Inflammatory macrophage (primary cell): ENCODE data around the gene TRPM5.

Source experiments
- DNase-seq, 2 donors: peaks; one replicate each; pipeline ENCODE4 v3.0.0-alpha.2; 2020 to 2022

The TRPM5 gene

GRCh38 chr11:2452321-2453012 lies 8.2 kb upstream of the TRPM5 start:
- no peak for DNase-seq

GRCh38 chr11:2451916-2452315 lies 7.6 kb upstream of the TRPM5 start:
- no peak for DNase-seq

GRCh38 chr11:2451336-2451735 lies 7.0 kb upstream of the TRPM5 start:
- no peak for DNase-seq

GRCh38 chr11:2450321-2451041 lies 6.2 kb upstream of the TRPM5 start:
- no peak for DNase-seq

GRCh38 chr11:2449548-2450320 lies 5.4 kb upstream of the TRPM5 start:
- DNase-seq = no peak

- no peak for DNase-seq
Observed at GRCh38 chr11:2448661-2449547, 4.6 kb upstream of the TRPM5 start.

- no peak for DNase-seq
Observed at GRCh38 chr11:2447951-2448650, 3.8 kb upstream of the TRPM5 start.

- DNase-seq = peak; percentile 33 to 50
Observed at GRCh38 chr11:2447253-2447950, 3.1 kb upstream of the TRPM5 start.

GRCh38 chr11:2446590-2447252 lies 2.4 kb upstream of the TRPM5 start:
- DNase-seq = peak; percentile 54 to 57

- no peak for DNase-seq
Observed at GRCh38 chr11:2445746-2446551, 1.6 kb upstream of the TRPM5 start.

- DNase-seq = peak; percentile 68 to 72
Observed at GRCh38 chr11:2444821-2445745, 769 bp upstream of the TRPM5 start, which contains the start of gene KCNQ1. Gene KCNQ1 (plus strand): TSS chr11:2445008. CDS start chr11:2445099, 91 bp downstream.

- DNase-seq = no peak
Observed at GRCh38 chr11:2443406-2443805, 908 bp downstream of the TRPM5 start.

- DNase-seq = no peak
Observed at GRCh38 chr11:2442589-2442988, 1.7 kb downstream of the TRPM5 start.

GRCh38 chr11:2441171-2441570 lies 3.1 kb downstream of the TRPM5 start:
- DNase-seq = no peak

GRCh38 chr11:2440646-2441045 lies 3.7 kb downstream of the TRPM5 start:
- peak; percentile 59 to 72 for DNase-seq

- DNase-seq = no peak
Observed at GRCh38 chr11:2439820-2440219, 4.5 kb downstream of the TRPM5 start.

GRCh38 chr11:2437516-2437915 lies 6.8 kb downstream of the TRPM5 start:
- no peak for DNase-seq

- no peak for DNase-seq
Observed at GRCh38 chr11:2436521-2437031, 7.7 kb downstream of the TRPM5 start.
